HG03469 (cell line): Measurements from ENCODE around the gene DUSP5.

ENCODE experiments used
- ATAC-seq: cut with Tn5 transposase; IDR thresholded peaks from one replicate; pipeline ENCODE4 v1.9.1; 2021; ENCODE audit warnings: mild to moderate bottlenecking, moderate library complexity, moderate number of reproducible peaks; ENCODE audit not compliant: unreplicated experiment

Gene DUSP5

GRCh38 chr10:110540031-110540430 lies 42.3 kb downstream of the DUSP5 start:
- no peak for ATAC-seq

GRCh38 chr10:110544958-110545537 lies 47.3 kb downstream of the DUSP5 start:
- ATAC-seq = no peak

GRCh38 chr10:110546077-110546476 lies 48.4 kb downstream of the DUSP5 start:
- no peak for ATAC-seq

GRCh38 chr10:110546499-110547110 lies 48.9 kb downstream of the DUSP5 start:
- ATAC-seq = no peak

- ATAC-seq = no peak
Observed at GRCh38 chr10:110547139-110547761, 49.5 kb downstream of the DUSP5 start.

- no peak for ATAC-seq
Observed at GRCh38 chr10:110548002-110548401, 50.3 kb downstream of the DUSP5 start.

- no peak for ATAC-seq
Observed at GRCh38 chr10:110549211-110549610, 51.5 kb downstream of the DUSP5 start.

GRCh38 chr10:110553905-110554304 lies 56.2 kb downstream of the DUSP5 start:
- ATAC-seq = no peak

- ATAC-seq = no peak
Observed at GRCh38 chr10:110556296-110556695, 58.6 kb downstream of the DUSP5 start.

GRCh38 chr10:110556969-110557601 lies 59.4 kb downstream of the DUSP5 start:
- ATAC-seq = no peak

GRCh38 chr10:110558041-110558440 lies 60.3 kb downstream of the DUSP5 start:
- ATAC-seq = no peak

- no peak for ATAC-seq
Observed at GRCh38 chr10:110560012-110560411, 62.3 kb downstream of the DUSP5 start.
